GM12878 (cell line): ENCODE measurements around the gene ASTL. TPM values are rescaled to one million over a fixed set of nuclear protein-coding genes. Genes with fewer than 3 reads are reported as not detected.
A peak's percentile ranks its signal among the peaks of the same experiment; 100 is the strongest.

Source experiments
- ATAC-seq: fragments of 200-7000 bp; cut with Tn5 transposase; 3 replicates; pipeline ENCODE4 v1.9.1; 2020; ENCODE audit warnings: mild to moderate bottlenecking, moderate library complexity
- BruUV-seq: library from RNA; stranded (reverse); fragments of 400-500 nt; replicated peaks from 2 replicates; lab custom pipeline; 2021; lab: Mats Ljungman, UMichigan
- CTCF ChIA-PET: fragments of 300-600 bp; sonication (Branson Sonifier 250); formaldehyde crosslinking; extraction: SDS; loops from one replicate; lab custom pipeline; 2021; ENCODE audit warnings: inconsistent platforms; lab: Yijun Ruan, JAX
- POLR2A ChIA-PET: fragments of 350-600 bp; formaldehyde crosslinking; extraction: SDS; loops from one replicate; lab custom pipeline; 2021; ENCODE audit warnings: inconsistent platforms; lab: Charles Lee
- RAD21 ChIA-PET: fragments of 300-600 bp; sonication (Branson Sonifier 250); formaldehyde crosslinking; loops from one replicate; lab custom pipeline; 2023; ENCODE audit warnings: antibody characterized with exemption; ENCODE audit not compliant: unreplicated experiment; lab: Charles Lee
- SMC1A ChIA-PET: fragments of 300-600 bp; sonication (Branson Sonifier 250); formaldehyde crosslinking; loops from one replicate; lab custom pipeline; 2023; ENCODE audit not compliant: unreplicated experiment, uncharacterized antibody; lab: Charles Lee
- DNase-seq: peaks from one replicate; pipeline ENCODE4 v3.0.0-alpha.2; 2011; ENCODE audit warnings: low read depth, low spot score
- FAIRE-seq: peaks from 3 replicates; lab custom pipeline; 2011; peaks lifted over from hg19 to GRCh38; lab: Jason Lieb, UNC
- H2AFZ ChIP-seq: 2 replicates; pipeline ENCODE4 v1.6.0; 2011; ENCODE audit warnings: low read depth, low read length, control low read depth; ENCODE audit not compliant: control insufficient read depth
- H3K27ac ChIP-seq: 2 replicates; pipeline ENCODE4 v1.5.1; 2011; ENCODE audit warnings: control low read depth; ENCODE audit not compliant: control insufficient read depth, insufficient read depth
- H3K27me3 ChIP-seq, 2 experiments: replicated peaks in 1 of 2; 2 replicates each; pipeline versions ENCODE4 v1.6.0 to v1.6.1; 2011; ENCODE audit warnings: low read length in 1 of 2; ENCODE audit not compliant: control insufficient read depth in 2 of 2, insufficient read depth in 2 of 2
- H3K36me3 ChIP-seq, 2 experiments: 2 replicates each; pipeline ENCODE4 v1.5.1; 2011; ENCODE audit warnings: low read length in 1 of 2; ENCODE audit not compliant: control insufficient read depth in 2 of 2, insufficient read depth in 2 of 2
- H3K4me1 ChIP-seq: 2 replicates; pipeline ENCODE4 v1.6.1; 2011; ENCODE audit warnings: mild to moderate bottlenecking, low read length, moderate library complexity, mixed read lengths; ENCODE audit not compliant: control insufficient read depth, insufficient read depth
- H3K4me2 ChIP-seq: 2 replicates; pipeline ENCODE4 v1.6.0; 2011; ENCODE audit warnings: control low read depth; ENCODE audit not compliant: control insufficient read depth, insufficient read depth
- H3K4me3 ChIP-seq: fragments of 200-600 bp; sonication (generic); 2 replicates; pipeline ENCODE4 v1.5.1; 2016
- H3K79me2 ChIP-seq: 2 replicates; pipeline ENCODE4 v1.6.0; 2011; ENCODE audit warnings: low read length; ENCODE audit not compliant: control insufficient read depth, insufficient read depth
- H3K9ac ChIP-seq: 2 replicates; pipeline ENCODE4 v1.8.0; 2011; ENCODE audit warnings: low read length, control low read depth, mixed read lengths; ENCODE audit not compliant: control insufficient read depth, insufficient read depth
- H3K9me3 ChIP-seq: replicated peaks from 3 replicates; pipeline ENCODE4 v1.5.1; 2011; ENCODE audit warnings: mild to moderate bottlenecking, low read length; ENCODE audit not compliant: control insufficient read depth, insufficient read depth
- H4K20me1 ChIP-seq: 2 replicates; pipeline ENCODE4 v1.6.0; 2011; ENCODE audit not compliant: control insufficient read depth, insufficient read depth
- KDM1A ChIP-seq: fragments of 200-600 bp; sonication (generic); IDR thresholded peaks from 2 replicates; pipeline ENCODE4 v1.6.1; 2016; ENCODE audit warnings: borderline replicate concordance
- POLR2A ChIP-seq: IDR thresholded peaks from 2 replicates; pipeline ENCODE4 v1.6.1; 2011; ENCODE audit warnings: low read depth, mild to moderate bottlenecking, low read length
- POLR2AphosphoS5 ChIP-seq: IDR thresholded peaks from 2 replicates; pipeline ENCODE4 v1.6.1; 2011; ENCODE audit warnings: mild to moderate bottlenecking, low read length, inconsistent platforms
- PRDM15 ChIP-seq: fragments of 450-650 bp; formaldehyde crosslinking; IDR thresholded peaks from 2 replicates; pipeline ENCODE4 v1.4.0; 2020; ENCODE audit warnings: mild to moderate bottlenecking, moderate library complexity
- WGBS: methylation state at CpG from one replicate; pipeline ENCODE4 v1.1.6; 2016; ENCODE audit warnings: low lambda C conversion rate; ENCODE audit not compliant: insufficient replicate concordance, insufficient coverage; ENCODE audit errors: missing lambda C conversion rate; 5-methylcytosine and 5-hydroxymethylcytosine counted together
- in situ Hi-C: fragments of 300-500 bp; cut with MboI; formaldehyde crosslinking; loops from 9 replicates; pipeline ENCODE4 v1.14.3; 2018; ENCODE audit warnings: mixed read lengths
- intact Hi-C: fragments of 100-400 bp; cut with micrococcal nuclease; formaldehyde crosslinking; loops from one replicate; pipeline ENCODE4 v1.14.2; 2022; ENCODE audit not compliant: unreplicated experiment
- polyA plus RNA-seq, 11 experiments: library from polyadenylated mRNA; depleted of rRNA in 4 of 11; unstranded in 6 of 11; stranded (reverse) in 5 of 11; fragments of >200 nt; fragmentation: Nextera tagmentation in 4 of 11; fragmentation: Illumina TruSeq in 1 of 11; extraction: Ambion mirVana in 4 of 11; extraction: Trizol in 1 of 11; gene quantifications; 1 replicate in 1 of 11; 2 replicates in 10 of 11; pipeline versions ENCODE4 v1.2.1 to v1.2.3, GENCODE V29; 2011 to 2016; ENCODE audit warnings: inconsistent platforms in 2 of 11, missing spikeins in 2 of 11, low read depth in 1 of 11
- total RNA-seq, 4 experiments: library from RNA; depleted of rRNA in 3 of 4; stranded (reverse); fragments of >200 nt in 3 of 4; fragmentation: Illumina TruSeq in 1 of 4; extraction: Trizol in 1 of 4; gene quantifications; 2 replicates each; pipeline versions ENCODE4 v1.2.1 to v1.2.3, GENCODE V29; 2013 to 2021

ASTL gene
- total and polyA plus RNA-seq, 10 of the 15 experiments (the other 5 are each of a cell fraction or from before 2014, with no cell fraction given): 0.18 to 1.0 (median 0.38) TPM; not detected in 4

GRCh38 chr2:96136129-96136720 lies 2.1 kb downstream of the ASTL start:
- Histone ChIP-seq H3K36me3 (no peaks in the 10 kb centered on the region), H4K20me1 (no peaks in the 10 kb centered on the region), H3K4me1 (peaks cover 11% of the 10 kb centered on the region), H3K9me3 (no peaks in the 10 kb centered on the region), H3K27me3 (no peaks in the 10 kb centered on the region; a peak in 1 of 4 replicates), H3K4me3 (no peak overlapping the region), H3K27ac (no peak overlapping the region), H2AFZ (no peak overlapping the region), H3K4me2 (no peak overlapping the region), H3K79me2 (no peaks in the 10 kb centered on the region), H3K9ac (no peak overlapping the region)
- RAD21 ChIA-PET: interaction anchor here (18.1 kb wide), 1 partner anchor 39 kb away, joined by 463 read pairs; no protein-coding TSS in a partner anchor
- in situ Hi-C loops: no loop called here
- 69% methylated on average over 8 of the region's 8 CpGs for WGBS
- ATAC-seq (no peak), DNase-seq (no peak), FAIRE-seq (no peak)
- SMC1A ChIA-PET: interaction anchor here (0.8 to 14.4 kb wide), 4 partner anchors 22 to 371 kb away, joined by 3 to 338 read pairs (median 71); no protein-coding TSS in a partner anchor
- intact Hi-C loops: no loop called here
- TF ChIP-seq KDM1A (no peak), PRDM15 (CRISPR knock-in tag) (no peak), POLR2AphosphoS5 (peak; percentile 73), POLR2A (peak; percentile 42; the same call in 1 of the 2 replicates)
- CTCF ChIA-PET: interaction anchor here (0.6 to 14.4 kb wide), 6 partner anchors 13 to 73 kb away, joined by 3 to 535 read pairs (median 3); partner anchors contain the start of gene STARD7
- POLR2A ChIA-PET: interaction anchor here (3.9 kb wide), 1 partner anchor 39 kb away, joined by 31 read pairs; no protein-coding TSS in a partner anchor
- no TSS peak for BruUV-seq
